COLO668 (cell line): ENCODE data around the gene KIF26B.
A peak's percentile ranks its signal among the peaks of the same experiment; 100 is the strongest.

Experiments used
- DNase-seq: peaks from one replicate; lab custom pipeline; 2025; ENCODE audit not compliant: unreplicated experiment; lab: John Stamatoyannopoulos, UW

KIF26B gene

GRCh38 chr1:245609354-245610150 is 454.8 kb downstream of the KIF26B start:
- DNase-seq = peak; percentile 69

GRCh38 chr1:245611251-245611650 is 456.5 kb downstream of the KIF26B start:
- no peak for DNase-seq

GRCh38 chr1:245614476-245614875 is 459.7 kb downstream of the KIF26B start:
- no peak for DNase-seq

- no peak for DNase-seq
Measured at GRCh38 chr1:245615001-245615400, 460.2 kb downstream of the KIF26B start.

GRCh38 chr1:245621589-245621988 is 466.8 kb downstream of the KIF26B start:
- DNase-seq = no peak

- DNase-seq = no peak
Measured at GRCh38 chr1:245622332-245623014, 467.7 kb downstream of the KIF26B start.

GRCh38 chr1:245641384-245641783 is 486.6 kb downstream of the KIF26B start:
- DNase-seq = no peak

- DNase-seq = no peak
Measured at GRCh38 chr1:245645406-245645805, 490.6 kb downstream of the KIF26B start.

- DNase-seq = no peak
Measured at GRCh38 chr1:245645894-245646293, 491.1 kb downstream of the KIF26B start.

GRCh38 chr1:245648749-245649522 is 494.2 kb downstream of the KIF26B start:
- DNase-seq = no peak

GRCh38 chr1:245649666-245650065 is 494.9 kb downstream of the KIF26B start:
- DNase-seq = no peak

- DNase-seq = no peak
Measured at GRCh38 chr1:245650441-245650960, 495.7 kb downstream of the KIF26B start.

GRCh38 chr1:245651093-245651492 is 496.3 kb downstream of the KIF26B start:
- DNase-seq = no peak

GRCh38 chr1:245652116-245652515 is 497.3 kb downstream of the KIF26B start:
- no peak for DNase-seq

GRCh38 chr1:245652660-245653427 is 498.1 kb downstream of the KIF26B start:
- no peak for DNase-seq

GRCh38 chr1:245654460-245655050 is 499.8 kb downstream of the KIF26B start:
- DNase-seq = no peak

- DNase-seq = no peak
Measured at GRCh38 chr1:245656189-245656717, 501.5 kb downstream of the KIF26B start.

GRCh38 chr1:245657371-245657770 is 502.6 kb downstream of the KIF26B start:
- no peak for DNase-seq

GRCh38 chr1:245663373-245663772 is 508.6 kb downstream of the KIF26B start:
- no peak for DNase-seq

GRCh38 chr1:245663841-245664240 is 509.1 kb downstream of the KIF26B start:
- DNase-seq = no peak
